T47D (cell line): ENCODE results near the gene GIPC2.

Experiments used
- DNase-seq, 2 experiments: peaks; one replicate each; pipeline versions ENCODE4 v3.0.0 to v3.0.0-alpha.2; 2011 to 2012; ENCODE audit warnings: low read depth in 1 of 2, low spot score in 1 of 2
- JUND ChIP-seq: IDR thresholded peaks from 2 replicates; pipeline ENCODE4 v1.6.1; 2012; ENCODE audit warnings: low read depth
- in situ Hi-C: cut with HindIII; loops from 2 replicates; pipeline ENCODE4 v1.10.0; 2016; ENCODE audit warnings: low sequenced_read_pairs, low pct_unique_long_range_greater_than_20kb

The GIPC2 gene

GRCh38 chr1:78044796-78045562 is 787 bp upstream of the GIPC2 start:
- TF ChIP-seq JUND, result no peak
- DNase-seq, result no peak
- in situ Hi-C loops, result no loop called here

- DNase-seq, result no peak
- in situ Hi-C loops, result no loop called here
Measured at GRCh38 chr1:78045563-78045925, 222 bp upstream of the GIPC2 start.

DNA sequence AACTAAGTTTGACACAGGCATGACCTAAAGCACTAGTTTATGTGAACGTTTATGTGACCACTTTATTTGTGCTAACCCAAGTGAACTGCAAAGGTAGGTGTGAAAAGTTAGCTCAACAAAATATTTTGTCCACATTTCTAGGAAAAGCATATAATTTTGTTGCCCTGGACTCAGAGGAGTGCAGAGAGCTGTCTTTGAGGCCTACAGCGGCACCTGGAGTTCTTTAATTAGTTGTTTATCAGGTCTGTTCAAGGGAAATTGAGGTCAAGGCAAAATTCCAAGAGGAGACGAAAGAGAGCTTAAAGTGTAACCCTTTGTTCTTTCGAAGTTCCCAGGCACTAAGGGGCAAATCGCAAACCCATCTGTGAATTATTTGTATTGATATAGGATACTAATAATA is 1.3 kb downstream of the GIPC2 start:
- no peak for DNase-seq
- TF ChIP-seq JUND, result no peak
- in situ Hi-C loops, result no loop called here

More at GRCh38 chr1:78045563-78045925, 222 bp upstream of the GIPC2 start:
- TF ChIP-seq JUND, result no peak

DNA sequence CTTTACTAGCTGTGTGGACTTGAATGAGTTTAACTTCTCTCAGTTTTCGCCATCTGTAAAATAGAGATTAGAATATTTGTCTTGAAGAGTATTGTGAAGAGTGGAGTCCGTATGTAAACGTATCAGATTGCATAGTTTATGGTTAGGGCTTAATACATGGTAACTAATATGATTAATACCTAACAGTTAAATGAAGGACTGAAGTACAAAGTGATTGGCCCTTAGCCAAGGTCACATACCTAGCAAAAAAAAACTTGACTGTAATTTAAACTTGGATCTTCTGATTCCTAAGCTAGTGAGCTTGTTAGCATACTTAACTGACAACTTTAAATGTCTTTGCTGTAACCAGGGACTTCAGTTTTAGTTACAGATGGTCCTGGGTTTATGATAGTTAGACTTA is 1.9 kb downstream of the GIPC2 start:
- TF ChIP-seq JUND, result no peak
- no peak for DNase-seq
- in situ Hi-C loops, result no loop called here

- DNase-seq, result no peak
- in situ Hi-C loops, result no loop called here
- no peak for TF ChIP-seq JUND
Measured at GRCh38 chr1:78048446-78048845, 2.7 kb downstream of the GIPC2 start.

DNA sequence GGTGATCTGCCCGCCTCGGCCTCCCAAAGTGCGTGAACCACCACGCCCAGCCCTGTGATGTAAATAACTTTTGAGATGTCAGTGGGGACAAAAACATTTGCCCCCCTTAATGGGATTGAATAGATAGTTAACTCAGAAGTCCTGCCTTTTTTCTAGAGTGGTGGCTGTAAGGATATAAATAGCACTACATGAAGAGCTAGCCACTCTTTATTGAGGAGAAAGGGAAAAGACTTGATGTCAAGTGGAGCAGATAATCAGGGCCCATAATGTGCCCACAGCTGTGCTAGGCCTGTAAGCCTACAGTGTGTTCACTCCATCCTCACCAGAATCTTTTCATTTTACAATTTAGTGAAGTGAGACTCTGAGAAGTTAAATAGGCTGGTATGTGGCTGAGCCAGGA is 3.6 kb downstream of the GIPC2 start:
- DNase-seq, result no peak
- in situ Hi-C loops, result no loop called here
- TF ChIP-seq JUND, result no peak

DNA sequence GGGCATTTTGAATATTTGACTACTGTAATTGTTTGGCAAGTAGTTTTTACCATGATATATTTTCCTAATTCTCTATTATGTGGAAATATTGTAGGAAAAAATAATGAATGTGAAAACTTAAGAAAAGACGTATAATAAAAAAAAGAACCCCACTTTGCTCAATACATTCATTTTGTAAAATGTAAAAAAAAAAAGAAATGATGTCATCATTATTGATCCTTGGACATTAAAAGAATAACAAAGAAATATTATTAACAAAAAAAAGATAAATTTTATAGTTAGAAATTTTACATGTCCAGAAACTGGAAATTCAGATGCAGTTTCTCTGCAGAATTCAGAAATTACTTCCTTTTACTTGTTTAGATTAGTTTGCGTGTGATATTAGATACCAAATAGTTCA is 5.2 kb downstream of the GIPC2 start:
- DNase-seq, result no peak
- in situ Hi-C loops, result no loop called here
- TF ChIP-seq JUND, result no peak

DNA sequence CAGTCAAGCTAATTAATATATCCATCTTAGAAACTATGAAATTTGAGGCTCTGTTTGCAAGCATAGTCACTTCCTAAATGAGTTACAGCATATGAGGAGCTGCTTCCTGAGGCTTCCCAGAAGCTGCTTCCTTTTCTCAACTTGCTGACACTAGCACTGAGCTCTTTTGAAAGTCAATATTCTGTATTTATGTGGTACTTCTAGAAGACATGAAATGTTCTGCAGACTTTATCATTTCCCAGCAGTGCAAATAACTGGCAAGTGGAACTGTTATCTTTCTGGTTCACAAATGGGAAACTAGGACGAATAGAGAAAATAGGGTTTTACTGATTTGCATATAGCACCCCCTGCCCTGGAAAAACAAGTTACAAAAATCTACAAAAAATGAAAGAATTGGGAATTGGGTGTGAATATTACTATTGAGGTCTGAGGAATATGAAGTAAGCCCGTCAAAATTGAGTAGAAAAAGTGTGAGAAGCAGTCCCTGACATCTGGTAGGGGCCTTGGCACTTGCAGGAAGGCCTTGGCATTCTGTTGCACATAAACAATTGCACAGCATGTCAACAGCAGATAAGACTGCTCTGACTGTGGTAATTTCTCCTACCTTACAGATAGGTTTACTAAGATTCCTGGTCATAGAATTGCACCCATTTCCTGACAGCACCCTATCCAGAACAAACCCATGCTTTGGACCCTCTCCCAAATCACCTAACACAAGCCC is 7.1 kb downstream of the GIPC2 start:
- no peak for DNase-seq
- no peak for TF ChIP-seq JUND
- in situ Hi-C loops, result no loop called here

GRCh38 chr1:78053498-78053897 is 7.7 kb downstream of the GIPC2 start:
- no peak for DNase-seq
- no peak for TF ChIP-seq JUND
- in situ Hi-C loops, result no loop called here

DNA sequence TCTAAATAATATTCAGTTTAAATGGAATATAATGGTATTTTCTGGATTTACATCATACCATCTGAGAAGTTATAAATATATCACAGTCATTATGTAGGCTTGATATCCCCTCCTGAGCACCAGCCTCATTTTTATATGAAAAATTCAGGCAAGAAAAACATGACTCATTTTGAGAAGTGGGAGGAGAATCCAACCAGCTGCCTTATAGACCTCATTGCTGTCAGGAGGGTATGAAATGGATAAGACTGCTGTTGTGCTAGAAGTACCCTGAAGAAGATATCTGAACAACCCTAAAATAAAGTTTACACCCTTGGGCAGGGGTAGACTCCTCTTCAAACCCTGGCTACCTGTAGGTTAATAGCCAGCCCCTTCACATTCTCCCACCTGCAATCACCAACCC is 8.8 kb downstream of the GIPC2 start:
- in situ Hi-C loops, result no loop called here
- no peak for DNase-seq
- TF ChIP-seq JUND, result no peak

DNA sequence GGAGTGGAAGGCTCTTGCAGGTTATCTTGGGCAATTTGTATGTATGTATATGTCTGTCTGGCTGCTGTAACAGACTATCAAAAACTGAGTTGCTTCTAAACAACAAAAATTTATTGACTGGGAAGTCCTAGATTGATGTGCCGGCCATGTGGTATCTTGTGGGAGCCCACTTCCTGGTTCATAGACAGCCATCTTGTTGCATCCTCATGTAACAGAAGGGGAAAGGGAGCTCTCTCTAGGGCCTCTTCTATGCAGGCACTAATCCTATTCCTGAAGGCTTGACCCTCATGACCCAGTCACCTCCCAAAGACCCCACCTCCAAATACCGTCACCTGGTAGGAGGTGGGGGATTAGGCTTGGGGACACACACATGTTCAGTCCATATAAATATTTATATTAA is 9.2 kb downstream of the GIPC2 start:
- no peak for DNase-seq
- no peak for TF ChIP-seq JUND
- in situ Hi-C loops, result no loop called here

- no peak for DNase-seq
- in situ Hi-C loops, result no loop called here
- TF ChIP-seq JUND, result no peak
Measured at GRCh38 chr1:78055565-78056132, 9.9 kb downstream of the GIPC2 start.

DNA sequence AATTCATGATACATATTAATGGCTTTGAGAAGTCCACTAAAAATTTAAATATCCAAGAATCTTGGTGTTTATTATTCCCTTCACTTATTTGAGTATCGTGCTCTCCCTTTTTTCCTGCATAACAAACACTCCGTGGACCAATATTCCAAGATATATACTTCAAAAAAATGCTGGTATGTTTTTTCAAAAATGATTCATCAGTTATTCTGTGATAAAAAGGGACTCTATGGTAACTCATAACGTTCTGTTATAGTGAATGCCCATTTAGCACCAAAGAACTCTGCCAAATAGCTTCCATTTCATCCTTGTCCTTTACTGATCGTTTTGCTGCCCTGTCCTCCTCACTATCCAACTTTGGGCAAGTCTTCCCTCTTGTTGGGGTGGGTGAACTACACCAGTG is 12.9 kb downstream of the GIPC2 start:
- no peak for DNase-seq
- no peak for TF ChIP-seq JUND
- in situ Hi-C loops, result no loop called here
